NCI-H1417 treated with DMSO at 0.1 percent for 48 hours (cell line): ENCODE measurements around the gene C7orf33.
"Not testable (repeated sequence)": the region's sequence is repeated elsewhere in the genome, so short reads cannot be mapped to it uniquely, and the experiment has no call there.

ENCODE experiments used
- DNase-seq: peaks from one replicate; lab custom pipeline; 2025; lab: John Stamatoyannopoulos, UW

C7orf33 gene

DNA sequence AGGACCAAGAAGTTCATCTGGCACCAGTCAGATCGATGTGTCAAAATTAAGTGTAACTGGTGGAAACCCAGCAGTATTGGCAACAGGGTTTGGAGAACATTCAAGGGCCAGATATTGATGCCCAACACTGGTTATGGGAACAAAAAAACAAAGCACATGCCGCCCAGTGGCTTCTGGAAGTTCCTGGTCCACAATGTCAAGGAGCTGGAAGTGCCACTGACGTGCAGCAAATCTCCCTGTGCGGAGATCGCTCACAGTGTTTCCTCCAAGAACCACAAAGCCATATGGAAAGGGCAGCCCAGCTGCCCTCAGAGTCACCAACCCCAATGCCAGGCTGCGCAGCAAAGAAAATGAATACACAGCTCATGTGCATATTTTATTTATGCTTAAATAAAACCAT is 10.1 kb upstream of the C7orf33 start:
- no peak for DNase-seq

DNA sequence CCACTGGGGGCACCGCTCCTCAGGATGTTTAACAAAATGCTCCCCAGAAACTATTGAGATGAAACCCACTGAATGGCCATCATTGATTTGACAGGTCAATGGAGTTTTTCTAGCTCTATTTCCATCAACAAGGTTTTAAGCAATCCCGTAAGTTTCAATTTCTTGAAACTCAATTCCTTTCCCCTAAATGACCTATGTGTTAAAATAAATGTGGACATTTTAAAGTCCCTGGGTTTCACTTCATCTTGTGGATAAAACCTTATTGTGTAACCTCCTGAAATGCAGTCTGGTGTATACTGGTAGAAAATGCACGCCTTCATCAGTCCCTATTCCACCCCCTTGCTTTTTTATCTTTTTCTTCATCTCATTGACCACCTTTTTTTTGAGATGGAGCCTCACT is 8.9 kb upstream of the C7orf33 start:
- no peak for DNase-seq

DNA sequence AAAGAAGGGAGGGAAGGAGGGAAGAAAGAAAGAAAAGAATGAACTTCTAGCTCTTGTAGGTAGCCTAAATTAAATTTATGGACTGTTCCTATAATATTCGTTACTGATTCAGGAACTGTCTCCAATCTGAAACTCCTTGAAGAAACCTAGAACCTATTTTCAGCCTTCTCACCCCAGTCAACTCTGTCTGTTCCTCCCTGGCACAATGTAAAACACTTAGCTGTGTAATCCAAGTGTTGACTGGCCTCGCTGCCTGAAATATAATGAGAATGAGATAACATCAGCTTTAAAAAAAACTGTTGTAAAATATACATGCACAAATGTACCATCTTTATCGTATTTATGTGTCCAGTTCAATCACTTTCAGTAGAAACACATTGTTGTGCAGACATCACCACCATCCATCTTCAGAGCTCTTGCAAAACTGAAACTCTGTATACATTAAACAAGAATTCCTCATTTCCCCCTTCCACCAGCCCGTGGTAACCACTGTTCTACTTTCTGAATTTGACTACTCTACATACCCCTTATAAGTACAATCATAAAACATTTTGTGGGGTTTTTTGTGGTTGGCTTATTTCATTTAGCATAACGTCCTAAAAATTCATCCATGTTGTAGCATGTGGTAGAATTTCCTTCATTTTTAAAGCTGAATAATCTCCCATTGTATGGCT is 6.3 kb upstream of the C7orf33 start:
- no peak for DNase-seq

DNA sequence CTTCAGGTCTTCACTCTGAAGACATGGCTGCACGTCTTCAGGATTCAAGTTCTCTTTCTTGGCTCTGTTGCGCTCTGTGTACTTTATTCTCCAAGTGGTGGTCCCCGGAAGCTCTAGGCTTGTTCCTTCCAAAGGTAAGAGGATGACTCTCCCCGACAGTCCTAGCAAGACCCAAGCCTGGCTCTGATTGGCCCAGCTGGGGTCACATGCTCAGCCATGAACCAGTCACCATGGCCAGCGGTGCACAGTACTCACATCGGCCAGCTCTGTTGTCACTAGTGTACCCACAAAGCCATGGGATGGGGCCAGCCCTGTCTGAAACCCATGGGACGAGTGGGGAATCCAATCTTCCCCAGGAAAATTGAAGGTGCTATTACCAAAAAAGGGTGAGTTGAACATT is 5.2 kb upstream of the C7orf33 start:
- DNase-seq, result no peak

DNA sequence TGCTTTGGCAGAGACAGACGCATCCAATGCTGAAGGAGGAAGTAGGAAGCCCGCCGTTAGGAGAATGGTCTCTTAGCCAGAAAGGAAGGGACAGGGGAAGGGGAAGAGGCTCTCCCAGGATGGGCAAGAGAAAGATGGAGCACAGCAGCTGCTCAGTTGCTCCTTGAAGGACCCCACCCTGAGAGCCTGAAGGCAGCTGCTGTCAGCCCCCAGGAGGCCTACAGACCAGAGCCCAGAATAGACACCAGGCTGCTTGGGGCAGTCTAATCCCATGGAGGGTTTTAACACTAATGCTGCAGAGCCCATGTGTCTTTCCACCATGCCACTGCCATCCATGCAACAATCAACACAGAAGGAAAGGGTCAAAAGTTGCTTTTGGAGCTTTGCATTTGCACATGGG is 3.5 kb upstream of the C7orf33 start:
- DNase-seq, result no peak

DNA sequence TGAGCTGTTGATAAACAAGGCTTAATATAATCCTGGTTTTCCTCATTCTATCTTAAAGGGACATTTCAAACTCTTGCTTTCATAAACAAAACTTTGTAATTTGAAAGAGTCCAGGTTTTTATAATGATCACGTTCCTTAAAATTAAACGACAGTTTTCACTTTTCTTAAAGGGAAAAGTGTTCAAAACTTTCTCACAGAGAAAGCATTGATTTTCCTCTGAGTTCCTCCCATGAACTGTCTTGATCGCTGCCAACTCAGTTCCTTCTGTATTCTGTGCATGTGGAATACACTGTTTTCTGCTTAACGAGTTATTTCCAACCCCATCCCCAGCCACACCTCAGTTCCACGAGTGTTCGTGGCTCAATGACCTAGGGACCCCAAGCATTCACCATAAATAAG is 2.4 kb upstream of the C7orf33 start:
- DNase-seq, result no peak

DNA sequence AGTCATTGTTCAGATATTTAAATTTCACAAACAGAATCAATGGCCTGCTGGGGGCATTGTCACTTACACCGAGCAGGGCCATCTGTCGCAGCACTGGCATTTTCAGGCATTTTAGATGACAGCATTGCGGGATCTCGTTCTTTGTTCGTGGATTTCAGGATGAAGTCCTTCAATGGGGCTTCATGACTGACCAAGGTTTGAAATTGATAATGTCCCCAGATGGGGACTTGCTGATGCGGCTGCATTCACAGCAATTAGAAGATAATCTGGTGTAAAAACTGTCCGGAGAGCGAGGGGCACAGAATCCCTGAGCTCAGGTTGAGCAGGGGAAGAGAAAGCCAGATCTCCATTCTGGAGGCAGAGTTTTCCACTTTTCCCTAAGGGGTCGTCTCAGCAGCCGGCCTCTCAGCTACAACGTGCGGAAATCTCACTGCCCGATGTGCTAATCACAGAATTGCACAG is 1.9 kb upstream of the C7orf33 start:
- DNase-seq, result no peak

DNA sequence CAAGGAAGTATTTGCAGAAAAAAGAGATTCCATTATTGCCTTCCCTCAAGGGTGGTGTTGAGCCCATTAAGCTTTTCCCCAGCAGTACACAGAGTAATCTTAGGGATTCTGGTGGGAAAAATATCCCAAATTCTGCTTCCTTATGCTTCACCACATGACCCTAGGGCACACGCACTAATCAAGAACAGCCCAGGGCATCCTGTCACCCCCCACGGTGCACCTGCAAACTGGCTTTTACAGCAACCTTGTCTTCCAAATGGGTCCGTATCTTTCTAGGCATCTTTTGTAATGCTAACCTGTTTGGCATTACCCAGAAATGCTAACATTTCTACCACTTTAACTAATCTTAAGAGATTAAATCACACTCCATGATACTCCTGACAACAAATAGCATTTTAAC is 926 bp upstream of the C7orf33 start:
- DNase-seq, result no peak

DNA sequence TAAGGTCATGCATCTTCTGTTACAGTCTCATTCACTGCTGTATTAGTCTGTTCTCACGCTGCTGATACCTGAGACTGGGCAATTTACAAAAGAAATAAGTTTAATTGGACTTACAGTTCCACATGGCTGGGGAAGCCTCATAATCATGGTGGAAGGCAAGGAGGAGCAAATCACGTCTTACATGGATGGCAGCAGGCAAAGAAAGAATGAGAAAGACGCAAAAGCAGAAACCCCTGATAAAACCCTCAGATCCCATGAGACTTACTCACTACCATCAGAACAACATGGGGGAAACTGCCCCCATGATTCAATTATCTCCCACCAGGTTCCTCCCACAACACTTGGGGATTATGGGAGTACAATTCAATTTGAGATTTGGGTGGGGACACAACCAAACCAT is 5.8 kb downstream of the C7orf33 start:
- DNase-seq, result not testable (repeated sequence)

DNA sequence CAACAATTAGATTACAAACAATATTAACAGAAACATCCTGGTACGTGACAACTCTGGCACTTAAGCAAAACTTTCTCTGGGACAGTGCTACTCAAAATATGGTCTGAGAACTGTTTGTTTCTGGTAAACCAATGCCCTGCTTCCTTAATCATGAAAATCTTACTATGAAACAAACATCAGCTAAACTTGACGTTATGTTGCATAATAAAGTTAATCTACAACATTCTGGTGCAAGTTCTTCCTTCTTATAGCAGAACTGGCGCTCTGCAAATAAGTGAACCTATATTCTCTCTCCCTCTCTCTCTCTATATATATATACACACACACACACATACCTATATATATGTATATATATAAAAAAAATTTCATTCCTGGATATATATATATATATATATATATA is 7.8 kb downstream of the C7orf33 start:
- no peak for DNase-seq

DNA sequence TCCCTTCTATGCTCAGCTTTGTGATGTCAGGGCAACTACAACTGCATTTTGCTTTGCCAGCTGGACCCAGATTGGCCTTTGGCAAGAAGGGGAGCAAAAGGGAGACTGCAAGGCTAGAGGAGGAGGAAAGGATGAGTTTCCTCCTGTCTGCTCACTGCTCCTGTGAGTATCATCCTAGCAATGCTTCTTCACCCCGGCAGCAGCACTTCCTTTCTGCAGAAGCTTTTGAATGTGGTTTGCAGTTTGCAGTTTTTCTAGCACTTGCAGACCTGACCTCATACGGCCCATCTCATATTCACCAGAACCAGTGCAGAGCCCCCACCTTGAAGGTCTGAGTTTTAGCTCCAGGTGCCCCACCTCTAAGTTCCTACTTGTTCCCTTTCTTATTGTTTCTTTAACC is 14.8 kb downstream of the C7orf33 start:
- DNase-seq, result no peak

DNA sequence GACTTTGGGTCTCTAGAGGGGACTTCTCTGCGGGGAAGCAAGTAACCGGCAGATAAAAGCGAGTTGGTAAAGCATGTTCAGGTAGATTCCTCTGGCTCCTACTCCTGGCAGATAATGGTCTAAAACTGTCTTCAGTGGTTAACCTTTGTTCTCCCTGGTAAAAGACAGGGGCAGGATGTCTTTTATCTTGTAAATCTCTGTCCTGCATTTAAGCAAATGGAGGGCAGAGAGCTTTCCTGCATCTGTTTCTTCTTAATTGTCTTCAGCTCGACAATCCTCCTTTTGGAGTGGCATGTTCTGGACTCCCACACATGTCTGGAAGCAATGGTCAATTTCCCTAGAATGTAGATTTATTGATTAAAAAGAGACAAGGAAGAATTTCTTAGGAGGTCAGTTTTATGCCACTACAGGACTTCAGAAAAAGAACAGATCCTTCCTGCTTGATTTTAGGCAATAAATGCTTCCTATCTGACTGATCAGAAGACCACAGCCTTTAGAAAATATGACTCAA is 16.6 kb downstream of the C7orf33 start:
- no peak for DNase-seq

DNA sequence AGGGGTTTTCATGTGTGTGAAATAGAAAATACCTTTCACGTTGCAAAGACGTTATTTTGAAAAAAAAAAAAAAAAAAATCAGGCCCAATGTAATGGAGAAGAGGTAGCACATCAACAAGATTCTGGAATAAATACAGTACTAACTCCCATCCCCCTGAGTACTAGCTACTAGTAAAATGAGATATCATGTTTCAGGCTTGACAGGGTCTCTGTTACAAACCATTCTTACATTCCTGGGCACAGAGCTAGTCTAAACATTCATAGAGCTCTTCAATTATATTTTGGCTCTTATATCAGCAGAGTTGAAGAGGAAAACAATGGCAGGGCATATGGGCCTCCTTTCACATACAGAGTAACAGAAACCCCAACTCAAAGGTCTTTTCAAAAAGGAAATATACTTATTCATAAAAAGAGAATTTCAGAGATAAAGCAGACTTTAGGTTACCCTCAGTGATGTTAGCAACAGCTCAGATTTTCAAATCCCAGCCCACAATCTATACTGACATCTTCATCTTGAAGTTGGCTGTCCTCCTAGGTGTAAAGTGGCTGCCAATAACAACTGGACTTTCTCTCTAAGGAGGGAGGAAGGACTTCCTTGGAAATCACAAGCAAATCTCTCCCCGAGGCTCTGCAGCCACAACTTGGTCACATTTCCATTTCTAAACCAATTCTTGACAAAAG is 18.6 kb downstream of the C7orf33 start:
- DNase-seq, result no peak

DNA sequence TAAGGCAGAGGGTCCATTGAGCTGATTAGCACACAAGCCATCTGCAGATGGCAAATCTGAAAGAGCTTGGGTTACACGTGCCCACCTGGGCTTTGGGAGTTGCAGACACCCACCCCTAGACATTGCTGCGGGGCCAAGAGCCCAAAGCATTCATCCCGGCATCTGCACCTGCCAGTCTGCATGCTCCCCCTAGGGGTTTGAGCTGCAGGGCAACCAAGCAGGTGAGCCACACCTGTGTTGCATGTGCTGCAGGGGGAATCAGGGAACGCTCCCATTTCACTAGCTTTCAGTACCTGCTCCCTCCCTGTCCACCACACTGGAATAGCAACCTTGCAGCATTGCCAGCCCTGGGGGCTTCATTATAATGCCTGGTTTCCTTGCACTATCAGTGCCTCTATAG is 21.1 kb downstream of the C7orf33 start:
- no peak for DNase-seq

DNA sequence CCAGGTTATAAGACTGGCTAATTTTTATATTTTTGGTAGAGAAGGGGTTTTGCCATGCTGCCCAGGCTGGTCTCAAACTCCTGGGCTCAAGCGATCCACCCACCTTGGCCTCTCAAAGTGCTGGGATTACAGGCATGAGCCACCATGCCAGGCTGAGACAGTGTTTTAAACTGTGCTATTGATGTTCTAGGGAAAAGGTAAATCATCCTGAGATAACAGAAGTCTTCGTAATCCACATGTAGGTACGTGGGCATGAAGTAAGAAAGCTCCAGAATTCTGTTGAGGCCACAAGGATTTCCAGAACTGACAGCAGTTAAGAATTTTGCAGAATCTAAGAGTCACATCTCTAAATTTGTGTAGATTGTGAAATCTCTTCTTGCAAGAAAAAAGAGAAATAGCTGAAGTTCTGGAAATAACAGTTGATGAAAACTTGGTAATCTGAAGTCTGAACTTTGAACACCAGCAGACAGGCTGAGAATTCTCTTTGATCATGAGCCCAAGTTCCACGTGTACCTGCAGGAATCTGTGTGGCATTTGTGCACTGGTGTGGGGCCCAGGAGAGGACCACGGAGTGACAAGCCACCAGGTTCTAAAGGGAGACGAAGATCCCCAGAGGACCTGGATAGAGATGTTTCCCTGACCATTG is 24.6 kb downstream of the C7orf33 start:
- DNase-seq, result no peak

DNA sequence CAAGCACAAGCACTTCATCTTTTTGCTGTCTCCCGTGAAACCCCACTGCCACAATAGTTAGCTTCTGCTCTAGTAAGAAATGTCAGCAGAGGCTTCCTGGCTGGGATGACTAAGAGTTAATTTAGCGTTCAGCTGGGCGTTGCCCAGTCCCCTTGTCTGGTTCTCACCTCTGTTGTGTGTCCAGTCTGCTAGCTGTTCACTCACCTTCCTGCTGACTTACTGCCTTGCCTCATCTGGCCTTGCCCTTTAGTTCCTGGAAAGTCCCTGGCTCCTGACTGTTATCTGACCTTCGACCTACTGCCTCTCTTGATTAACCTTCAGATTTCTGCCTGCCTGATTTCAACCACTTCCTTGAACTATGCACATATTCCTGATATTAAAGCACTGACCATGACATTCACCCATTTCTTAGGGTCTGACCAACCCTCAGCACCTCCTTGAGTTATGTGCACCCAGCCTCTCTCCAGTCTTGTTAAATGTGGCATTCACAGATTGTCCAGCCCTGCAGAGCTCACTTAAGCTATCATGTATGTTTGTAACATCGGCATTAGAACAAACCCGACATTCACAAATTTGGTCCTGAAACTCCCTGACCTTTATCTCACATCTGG is 30.3 kb downstream of the C7orf33 start:
- DNase-seq, result no peak

DNA sequence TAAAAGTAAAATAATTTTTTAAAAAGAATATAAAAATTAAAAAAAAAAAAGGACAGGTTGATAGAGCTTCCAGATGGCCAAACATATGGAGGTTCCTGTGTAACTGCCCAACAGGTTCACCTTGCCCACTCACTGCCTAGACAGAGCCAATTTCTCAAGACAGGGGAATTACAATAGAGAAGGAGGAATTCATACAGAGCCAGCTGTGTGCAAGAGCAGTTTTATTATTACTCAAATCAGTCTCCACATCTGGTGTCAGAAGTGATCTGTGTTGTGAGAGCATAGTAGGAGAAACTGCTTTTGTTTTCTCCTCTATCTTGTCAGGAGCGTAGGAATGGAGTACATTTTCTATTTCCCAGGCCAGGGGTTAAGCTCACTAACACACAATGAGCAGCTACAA is 31.0 kb downstream of the C7orf33 start:
- no peak for DNase-seq

DNA sequence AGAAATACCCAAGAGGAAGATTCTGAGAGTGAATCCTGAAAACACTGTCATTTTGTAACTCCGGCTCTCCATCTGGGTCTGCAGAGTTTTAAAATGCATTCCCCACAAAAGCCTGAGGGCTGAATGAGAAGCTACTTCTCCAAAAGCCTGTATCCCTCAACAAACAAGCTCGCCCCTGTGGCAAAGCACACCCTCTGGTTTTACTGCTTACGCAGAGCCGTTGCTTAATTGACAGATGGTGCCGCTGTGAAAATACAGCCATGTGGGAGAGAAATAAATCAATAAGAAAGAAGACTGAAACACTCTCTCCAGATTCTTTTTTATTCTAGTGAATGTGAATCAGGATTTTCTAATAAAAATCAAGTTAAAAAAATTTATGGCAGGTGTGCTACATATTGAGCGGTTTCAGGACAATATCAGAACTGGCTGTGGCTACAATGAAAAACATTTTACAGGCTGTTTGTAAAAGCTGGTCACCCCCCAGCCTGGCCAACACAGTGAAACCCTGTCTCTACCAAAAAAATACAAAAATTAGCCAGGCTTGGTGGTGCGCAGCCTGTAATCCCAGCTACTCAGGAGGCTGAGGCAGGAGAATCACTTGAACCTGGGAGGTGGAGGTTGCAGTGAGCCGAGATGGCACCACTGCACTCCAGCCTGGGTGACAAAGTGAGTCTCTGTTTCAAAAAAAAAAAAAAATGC is 32.5 kb downstream of the C7orf33 start:
- peak; percentile 29 for DNase-seq

DNA sequence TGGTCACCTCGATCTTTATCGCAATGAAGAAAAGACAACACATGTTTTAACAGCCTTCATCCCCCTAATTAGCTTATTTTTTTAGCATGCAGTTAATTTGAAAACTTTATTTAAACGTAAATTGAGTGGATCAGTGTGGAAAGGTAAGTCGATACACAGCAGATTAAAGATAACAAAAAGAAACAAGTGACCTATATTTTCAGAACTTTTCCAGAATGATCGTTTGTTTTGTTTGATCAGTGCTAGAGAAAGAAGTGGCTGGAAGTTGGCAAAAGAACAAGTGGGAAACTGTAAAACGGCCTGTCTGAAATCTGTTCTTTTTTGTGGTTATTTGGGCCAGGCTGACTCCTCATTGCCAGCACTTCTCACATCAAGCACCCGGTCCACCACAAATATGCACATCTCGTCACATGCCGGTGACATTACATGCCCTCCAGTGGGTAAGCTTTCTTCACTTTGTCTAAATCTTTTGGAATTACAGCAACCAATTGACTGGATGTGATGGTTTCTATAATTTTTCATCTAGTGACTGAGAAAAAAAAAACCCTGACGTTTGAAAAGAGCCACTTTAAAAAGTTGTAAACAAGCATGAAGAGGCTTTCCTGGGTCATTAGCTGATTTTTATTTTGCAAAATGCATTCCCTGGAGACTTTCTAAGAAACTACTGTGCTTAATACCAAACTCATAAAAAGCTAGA is 33.2 kb downstream of the C7orf33 start:
- no peak for DNase-seq

DNA sequence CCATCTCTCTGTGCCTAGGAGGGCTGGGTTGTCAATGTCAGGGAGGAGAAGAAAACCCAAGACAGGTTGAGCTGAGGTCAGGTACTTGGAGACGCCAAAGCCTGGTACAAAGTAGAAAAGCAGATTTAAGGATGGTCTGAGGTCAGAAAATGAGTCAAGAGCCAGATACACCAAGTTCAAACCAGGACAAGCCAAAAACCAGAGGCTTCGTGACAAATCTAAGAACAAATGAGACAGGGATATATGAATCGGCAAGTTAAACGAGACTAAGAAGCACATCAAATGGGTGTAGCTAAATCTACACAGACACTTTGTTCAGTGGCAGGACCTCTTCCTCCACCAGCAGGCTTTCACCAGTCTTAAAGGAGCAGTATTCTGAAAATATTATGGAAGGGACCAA is 34.2 kb downstream of the C7orf33 start:
- DNase-seq, result no peak

DNA sequence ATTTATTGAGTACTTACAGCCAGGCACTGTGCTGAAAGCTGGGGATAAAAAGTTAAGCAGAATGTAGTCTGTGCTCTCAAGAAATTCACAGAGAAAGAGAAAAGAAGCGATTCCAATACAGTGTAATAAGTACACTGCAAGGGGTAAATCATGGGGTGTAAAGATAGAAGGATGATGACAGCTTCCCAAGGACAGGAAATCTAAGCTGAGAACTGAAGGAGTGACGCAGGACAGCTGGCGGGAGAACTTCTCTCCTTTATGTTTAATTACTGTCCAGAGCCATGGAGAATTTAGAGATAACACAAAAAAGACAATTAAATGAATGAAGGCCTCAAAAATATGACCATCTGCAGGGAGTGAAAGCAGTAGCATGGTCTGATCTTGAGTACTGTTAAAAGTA is 34.8 kb downstream of the C7orf33 start:
- DNase-seq, result no peak

DNA sequence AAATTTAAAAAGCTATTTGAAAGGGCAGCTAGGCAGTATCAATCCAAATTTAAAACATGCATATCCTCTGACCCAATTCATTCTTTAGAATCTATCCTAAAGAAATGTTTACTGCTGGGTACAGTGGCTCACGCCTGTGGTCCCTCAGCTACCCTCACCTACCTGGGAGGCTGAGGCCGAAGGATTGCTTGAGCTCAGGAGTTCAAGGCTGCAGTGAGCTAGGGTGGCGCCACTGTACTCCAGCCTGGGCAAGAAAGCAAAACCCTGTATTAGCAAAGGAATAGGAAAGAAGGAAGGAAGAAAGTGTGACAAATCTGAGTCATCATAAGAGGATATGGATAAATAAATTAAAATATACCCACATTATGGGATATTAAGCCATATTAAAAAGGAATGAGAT is 36.3 kb downstream of the C7orf33 start:
- DNase-seq, result no peak
